ENCODE results near the gene RAET1G.
"Not testable (repeated sequence)": the region's sequence is repeated elsewhere in the genome, so short reads cannot be mapped to it uniquely, and the experiment has no call there.

DNA sequence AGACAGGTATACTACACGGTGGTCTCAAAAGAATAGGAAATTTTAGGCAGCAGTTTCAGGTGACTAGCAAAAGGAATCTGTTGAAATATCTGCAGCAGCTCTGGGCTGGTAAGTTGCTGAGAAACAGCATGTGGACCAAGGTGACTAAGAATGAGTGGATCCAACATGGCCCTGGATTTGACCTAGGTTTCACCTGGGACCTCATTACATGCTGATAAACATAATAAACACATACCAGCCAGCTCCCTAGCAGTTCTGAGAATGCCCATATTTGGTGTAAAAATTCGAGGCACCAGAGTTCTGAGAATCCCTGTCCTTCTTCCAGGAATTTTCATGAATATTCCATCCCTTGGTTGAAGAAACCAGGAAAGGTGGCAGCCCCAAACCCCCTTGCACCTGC is 30.5 kb upstream of the RAET1G start:
- TF ChIP-seq POLR2A (IDR thresholded peaks at IDR 0.05) = not testable (repeated sequence)
- TF ChIP-seq, protein P1, sequence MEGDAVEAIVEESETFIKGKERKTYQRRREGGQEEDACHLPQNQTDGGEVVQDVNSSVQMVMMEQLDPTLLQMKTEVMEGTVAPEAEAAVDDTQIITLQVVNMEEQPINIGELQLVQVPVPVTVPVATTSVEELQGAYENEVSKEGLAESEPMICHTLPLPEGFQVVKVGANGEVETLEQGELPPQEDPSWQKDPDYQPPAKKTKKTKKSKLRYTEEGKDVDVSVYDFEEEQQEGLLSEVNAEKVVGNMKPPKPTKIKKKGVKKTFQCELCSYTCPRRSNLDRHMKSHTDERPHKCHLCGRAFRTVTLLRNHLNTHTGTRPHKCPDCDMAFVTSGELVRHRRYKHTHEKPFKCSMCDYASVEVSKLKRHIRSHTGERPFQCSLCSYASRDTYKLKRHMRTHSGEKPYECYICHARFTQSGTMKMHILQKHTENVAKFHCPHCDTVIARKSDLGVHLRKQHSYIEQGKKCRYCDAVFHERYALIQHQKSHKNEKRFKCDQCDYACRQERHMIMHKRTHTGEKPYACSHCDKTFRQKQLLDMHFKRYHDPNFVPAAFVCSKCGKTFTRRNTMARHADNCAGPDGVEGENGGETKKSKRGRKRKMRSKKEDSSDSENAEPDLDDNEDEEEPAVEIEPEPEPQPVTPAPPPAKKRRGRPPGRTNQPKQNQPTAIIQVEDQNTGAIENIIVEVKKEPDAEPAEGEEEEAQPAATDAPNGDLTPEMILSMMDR (IDR thresholded peaks at IDR 0.05 in 4 of 5, conservative IDR thresholded peaks at IDR 0.05 in 1 of 5) = not testable (repeated sequence)

All from gastrocnemius medialis (tissue), 4 donors.